H9 (cell line): ENCODE measurements around the gene HMGN2. TPM values are rescaled to one million over a fixed set of nuclear protein-coding genes. Genes with fewer than 3 reads are reported as not detected.

Source experiments
- DNase-seq: peaks from one replicate; pipeline ENCODE4 v3.0.0-alpha.2; 2017
- H2AFZ ChIP-seq: one replicate; pipeline ENCODE4 v1.6.1; 2013; ENCODE audit warnings: mild to moderate bottlenecking, low read length, control low read depth, moderate library complexity
- H2AK5ac ChIP-seq: 2 replicates; pipeline ENCODE4 v1.6.1; 2013; ENCODE audit warnings: low read length, control low read depth, mixed read lengths; ENCODE audit not compliant: insufficient read length
- H2BK120ac ChIP-seq: one replicate; pipeline ENCODE4 v1.6.1; 2013; ENCODE audit warnings: low read depth, mild to moderate bottlenecking, low read length, control low read depth, inconsistent platforms; ENCODE audit not compliant: poor library complexity, severe bottlenecking
- H2BK12ac ChIP-seq: 2 replicates; pipeline ENCODE4 v1.6.1; 2013; ENCODE audit warnings: low read length, control low read depth, mixed read lengths, low read depth; ENCODE audit not compliant: insufficient read length
- H2BK15ac ChIP-seq: 2 replicates; pipeline ENCODE4 v1.6.1; 2013; ENCODE audit warnings: low read depth, low read length, control low read depth
- H2BK20ac ChIP-seq: one replicate; pipeline ENCODE4 v1.6.1; 2013; ENCODE audit warnings: low read depth, mild to moderate bottlenecking, low read length, control low read depth, inconsistent platforms; ENCODE audit not compliant: poor library complexity, severe bottlenecking
- H2BK5ac ChIP-seq: 2 replicates; pipeline ENCODE4 v1.6.1; 2013; ENCODE audit warnings: low read length, control low read depth, mixed read lengths; ENCODE audit not compliant: insufficient read length
- H3K14ac ChIP-seq: 2 replicates; pipeline ENCODE4 v1.6.1; 2013; ENCODE audit warnings: low read length, control low read depth; ENCODE audit not compliant: insufficient read depth
- H3K18ac ChIP-seq: 2 replicates; pipeline ENCODE4 v1.6.1; 2013; ENCODE audit warnings: low read depth, mild to moderate bottlenecking, mixed read lengths, low read length, control low read depth; ENCODE audit not compliant: insufficient read length
- H3K23ac ChIP-seq: 2 replicates; pipeline ENCODE4 v1.6.1; 2013; ENCODE audit warnings: low read length, control low read depth, mixed read lengths, low read depth; ENCODE audit not compliant: insufficient read length
- H3K23me2 ChIP-seq: 2 replicates; pipeline ENCODE4 v1.6.1; 2013; ENCODE audit warnings: low read depth, mild to moderate bottlenecking, mixed read lengths, low read length, control low read depth; ENCODE audit not compliant: insufficient read length, poor library complexity, severe bottlenecking
- H3K27ac ChIP-seq: 2 replicates; pipeline ENCODE4 v1.5.1; 2013; ENCODE audit warnings: low read length, control low read depth, mixed read lengths, low read depth; ENCODE audit not compliant: insufficient read length
- H3K27me3 ChIP-seq: 2 replicates; pipeline ENCODE4 v1.6.1; 2013; ENCODE audit warnings: low read length, control low read depth, inconsistent platforms; ENCODE audit not compliant: insufficient read depth
- H3K4ac ChIP-seq: 2 replicates; pipeline ENCODE4 v1.6.1; 2013; ENCODE audit warnings: low read depth, mild to moderate bottlenecking, control low read depth, inconsistent platforms, low read length, moderate library complexity
- H3K4me1 ChIP-seq: 2 replicates; pipeline ENCODE4 v1.6.1; 2013; ENCODE audit warnings: low read length, control low read depth, inconsistent platforms; ENCODE audit not compliant: insufficient read depth
- H3K4me2 ChIP-seq: 2 replicates; pipeline ENCODE4 v1.6.1; 2013; ENCODE audit warnings: low read length, control low read depth, mixed read lengths; ENCODE audit not compliant: insufficient read length, insufficient read depth
- H3K56ac ChIP-seq: 2 replicates; pipeline ENCODE4 v1.6.1; 2013; ENCODE audit warnings: low read depth, mild to moderate bottlenecking, mixed read lengths, low read length, control low read depth; ENCODE audit not compliant: insufficient read length
- H3K79me1 ChIP-seq: 2 replicates; pipeline ENCODE4 v1.6.1; 2013; ENCODE audit warnings: low read depth, mild to moderate bottlenecking, moderate library complexity, low read length, control low read depth, inconsistent platforms; ENCODE audit not compliant: insufficient read depth, poor library complexity, severe bottlenecking
- H3K79me2 ChIP-seq: 2 replicates; pipeline ENCODE4 v1.6.1; 2013; ENCODE audit warnings: low read length, control low read depth, inconsistent platforms; ENCODE audit not compliant: insufficient read depth
- H3K9ac ChIP-seq: 2 replicates; pipeline ENCODE4 v1.6.1; 2013; ENCODE audit warnings: low read length, control low read depth, mixed read lengths; ENCODE audit not compliant: insufficient read length; ENCODE audit errors: extremely low read depth
- H3K9me3 ChIP-seq: one replicate; pipeline ENCODE4 v1.6.1; 2013; ENCODE audit warnings: low read depth, low read length, inconsistent platforms; ENCODE audit not compliant: control insufficient read depth
- H3T11ph ChIP-seq: one replicate; pipeline ENCODE4 v1.6.1; 2013; ENCODE audit warnings: mild to moderate bottlenecking, low read length, control low read depth, inconsistent platforms
- H4K20me1 ChIP-seq: one replicate; pipeline ENCODE4 v1.6.1; 2013; ENCODE audit not compliant: control insufficient read depth, insufficient read length, insufficient read depth
- H4K5ac ChIP-seq: 2 replicates; pipeline ENCODE4 v1.6.1; 2013; ENCODE audit warnings: low read depth, mild to moderate bottlenecking, mixed read lengths, low read length, control low read depth; ENCODE audit not compliant: insufficient read length
- H4K8ac ChIP-seq: replicated peaks from 2 replicates; pipeline ENCODE4 v1.6.1; 2013; ENCODE audit warnings: low read length, control low read depth, mixed read lengths, low read depth; ENCODE audit not compliant: insufficient read length
- H4K91ac ChIP-seq: 2 replicates; pipeline ENCODE4 v1.6.1; 2013; ENCODE audit warnings: low read depth, mild to moderate bottlenecking, moderate library complexity, mixed read lengths, low read length, control low read depth; ENCODE audit not compliant: insufficient read length
- H3K27ac Mint-ChIP-seq, 3 experiments: 2 replicates in 2 of 3; 3 replicates in 1 of 3; pipeline ENCODE4 v1.8.0; 2020 to 2021; ENCODE audit warnings: mixed read lengths in 3 of 3, mild to moderate bottlenecking in 1 of 3, moderate library complexity in 1 of 3
- H3K27me3 Mint-ChIP-seq: 2 replicates; pipeline ENCODE4 v1.8.0; 2021; ENCODE audit warnings: low read depth, mild to moderate bottlenecking, moderate library complexity, mixed read lengths
- H3K36me3 Mint-ChIP-seq, 3 experiments: 2 replicates in 2 of 3; 3 replicates in 1 of 3; pipeline ENCODE4 v1.8.0; 2020 to 2021; ENCODE audit warnings: low read depth in 3 of 3, mixed read lengths in 3 of 3; ENCODE audit not compliant: insufficient read depth in 1 of 3
- H3K4me1 Mint-ChIP-seq, 2 experiments: 2 replicates each; pipeline ENCODE4 v1.8.0; 2020; ENCODE audit warnings: mixed read lengths in 2 of 2
- H3K4me3 Mint-ChIP-seq, 2 experiments: 2 replicates in 1 of 2; 3 replicates in 1 of 2; pipeline ENCODE4 v1.8.0; 2020 to 2021; ENCODE audit warnings: mild to moderate bottlenecking in 2 of 2, mixed read lengths in 2 of 2, moderate library complexity in 1 of 2
- H3K9me3 Mint-ChIP-seq, 2 experiments: 2 replicates in 1 of 2; 3 replicates in 1 of 2; pipeline ENCODE4 v1.8.0; 2020; ENCODE audit warnings: mild to moderate bottlenecking in 2 of 2, mixed read lengths in 2 of 2, moderate library complexity in 1 of 2
- CTCF ChIP-seq: fragments of 200-600 bp; sonication (generic); conservative IDR thresholded peaks from 3 replicates; pipeline ENCODE4 v1.8.0; 2021; ENCODE audit warnings: antibody characterized with exemption, mild to moderate bottlenecking
- WGBS: extraction: QIAGEN DNeasy Blood & Tissue Kit; methylation state at CpG from one replicate; pipeline ENCODE4 v1.1.7; 2013; ENCODE audit warnings: missing lambda C conversion rate, low lambda C conversion rate, mixed read lengths; ENCODE audit not compliant: insufficient read length; ENCODE audit errors: extremely low coverage; 5-methylcytosine and 5-hydroxymethylcytosine counted together
- total RNA-seq: library from RNA; stranded (reverse); gene quantifications from 2 replicates; pipeline ENCODE4 v1.2.1, GENCODE V29; 2021

HMGN2 gene
- total RNA-seq, 1 experiment from 2014 or later = 622 TPM

- Mint-ChIP-seq H3K27ac (no peak overlapping the region; a peak in 1 of 7 replicates), H3K4me3 (no peak overlapping the region), H3K27me3 (no peaks in the 10 kb centered on the region), H3K4me1 (no peaks in the 10 kb centered on the region), H3K9me3 (no peaks in the 10 kb centered on the region), H3K36me3 (peaks cover 9 to 64% (median 42%) of the 10 kb centered on the region in 3 experiments; a peak in 6 of 7 replicates)
- no peak overlapping the region for H2BK120ac ChIP-seq
- no peaks in the 10 kb centered on the region for H3K79me1 ChIP-seq
- H3K18ac ChIP-seq = no peak overlapping the region
- no peak overlapping the region for H3K4ac ChIP-seq
- no peak overlapping the region for H2BK20ac ChIP-seq
- H3K9me3 ChIP-seq = no peaks in the 10 kb centered on the region
- no peak overlapping the region for H3K4me2 ChIP-seq
- no peak overlapping the region for H3K23ac ChIP-seq
- H2AK5ac ChIP-seq = no peak overlapping the region
- no peak overlapping the region for H4K8ac ChIP-seq
- DNase-seq = no peak
- H3K4me1 ChIP-seq = no peaks in the 10 kb centered on the region
- H3K27ac ChIP-seq = no peak overlapping the region
- H3K79me2 ChIP-seq = no peaks in the 10 kb centered on the region
- no peak overlapping the region for H2BK5ac ChIP-seq
- no peak overlapping the region for H3K9ac ChIP-seq
- no peak overlapping the region for H4K91ac ChIP-seq
- WGBS = no CpG with 5 or more reads among the region's 1 CpG
- H3K23me2 ChIP-seq = no peaks in the 10 kb centered on the region
- no peak overlapping the region for H3K14ac ChIP-seq
- H3K56ac ChIP-seq = no peak overlapping the region
- no peak overlapping the region for H4K5ac ChIP-seq
- H2AFZ ChIP-seq = no peak overlapping the region
- no peak overlapping the region for H2BK12ac ChIP-seq
- H4K20me1 ChIP-seq = no peaks in the 10 kb centered on the region
- no peak overlapping the region for H3T11ph ChIP-seq
- TF ChIP-seq CTCF = no peak
- H3K27me3 ChIP-seq = no peaks in the 10 kb centered on the region
- H2BK15ac ChIP-seq = no peak overlapping the region
Measured at GRCh38 chr1:26459148-26459547, 13.1 kb upstream of the HMGN2 start.
